Coronary artery (tissue), 2 donors: ENCODE data around the gene ANKRD52.

Source experiments
- DNase-seq: peaks from one replicate; pipeline ENCODE4 v3.0.0-alpha.2; 2017; ENCODE audit warnings: low spot score
- H3K27ac ChIP-seq, 2 donors: fragments of 200-600 bp; sonication (generic); one replicate each; pipeline ENCODE4 v1.5.1; 2016 to 2019
- H3K4me3 ChIP-seq: fragments of 200-600 bp; sonication (generic); 2 replicates; pipeline ENCODE4 v1.5.1; 2016; ENCODE audit warnings: mild to moderate bottlenecking, moderate library complexity
- CTCF ChIP-seq: fragments of 200-600 bp; sonication (generic); IDR thresholded peaks from one replicate; pipeline ENCODE4 v1.5.1; 2019; ENCODE audit warnings: antibody characterized with exemption

Gene ANKRD52

GRCh38 chr12:56260380-56260779, 2.2 kb upstream of the ANKRD52 start:
- H3K27ac ChIP-seq = no peak overlapping the region
- no peak for TF ChIP-seq CTCF
- H3K4me3 ChIP-seq = no peak overlapping the region
- DNase-seq = no peak

GRCh38 chr12:56258820-56259183, 618 bp upstream of the ANKRD52 start:
- no peak for DNase-seq
- Histone ChIP-seq H3K4me3 (peak overlapping the region; percentile 97), H3K27ac (peak overlapping the region; percentile 74 to 93)
- no peak for TF ChIP-seq CTCF

GRCh38 chr12:56257491-56258067, 605 bp downstream of the ANKRD52 start:
- no peak for DNase-seq
- TF ChIP-seq CTCF = no peak
- Histone ChIP-seq H3K4me3 (peak overlapping the region; percentile 97), H3K27ac (peak overlapping the region; percentile 74 to 93)

DNA sequence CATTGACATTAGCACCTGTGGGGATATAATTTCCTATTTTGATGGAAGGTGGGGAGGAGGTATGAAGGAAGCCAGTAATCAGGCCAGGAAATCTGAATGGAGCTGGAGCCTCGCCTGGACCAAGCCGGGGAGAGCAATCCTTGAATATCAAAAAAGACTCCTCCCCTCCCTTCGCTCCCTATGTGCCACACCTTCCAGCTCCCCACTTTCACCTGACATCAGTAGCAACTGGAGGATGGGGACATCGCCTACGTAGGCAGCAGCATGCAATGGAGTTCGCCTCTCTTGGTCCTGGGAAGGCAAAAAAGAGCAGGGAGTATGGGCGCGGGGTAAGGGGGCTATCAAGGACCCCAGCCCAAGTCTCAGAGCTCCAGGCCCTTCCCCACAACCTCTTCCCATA, 1.1 kb downstream of the ANKRD52 start:
- H3K4me3 ChIP-seq = peak overlapping the region; percentile 97
- no peak for TF ChIP-seq CTCF
- no peak for DNase-seq
- H3K27ac ChIP-seq = peak overlapping the region in 1 of 2 donors; percentile 93

- no peak for TF ChIP-seq CTCF
- DNase-seq = no peak
- Histone ChIP-seq H3K27ac (no peak overlapping the region), H3K4me3 (peak overlapping the region; percentile 97)
Observed at GRCh38 chr12:56256326-56256960, 1.7 kb downstream of the ANKRD52 start.

DNA sequence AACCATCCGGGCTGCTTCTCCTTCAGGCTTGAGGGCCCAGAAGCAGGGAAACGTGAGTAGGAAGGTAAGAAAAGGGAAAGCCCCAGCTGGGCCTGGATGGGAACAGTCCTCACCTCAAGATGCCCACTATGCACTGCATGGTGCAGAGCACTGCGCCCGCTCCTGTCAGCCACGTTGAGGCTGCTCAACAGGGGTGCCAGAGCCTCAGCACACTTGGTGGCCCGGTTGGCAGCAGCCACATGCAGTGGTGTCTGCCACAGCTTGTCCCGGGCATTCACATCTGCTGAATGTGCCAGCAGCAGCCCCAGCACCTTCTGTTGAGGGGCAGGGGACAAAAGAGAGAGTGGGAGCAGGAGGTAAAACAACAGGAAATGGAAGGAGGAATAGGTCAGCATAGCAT, 2.5 kb downstream of the ANKRD52 start:
- TF ChIP-seq CTCF = no peak

GRCh38 chr12:56253091-56253490, 5.1 kb downstream of the ANKRD52 start:
- no peak for TF ChIP-seq CTCF
- DNase-seq = no peak
- H3K27ac ChIP-seq = no peak overlapping the region
- no peak overlapping the region for H3K4me3 ChIP-seq

More for the DNA sequence above, 2.5 kb downstream of the ANKRD52 start:
- no peak overlapping the region for H3K27ac ChIP-seq
- H3K4me3 ChIP-seq = no peak overlapping the region
- no peak for DNase-seq
